ENCODE results near the gene MYO1D. TPM values are rescaled to one million over a fixed set of nuclear protein-coding genes. Genes with fewer than 3 reads are reported as not detected.

MYO1D gene
- total and polyA plus RNA-seq, 2 donors (not counting 3 experiments of a cell fraction or from before 2014, with no cell fraction given), result 37.8 to 85.5 TPM

GRCh38 chr17:32508926-32509325 is 368.0 kb downstream of the MYO1D start:
- H3K9ac ChIP-seq (replicated peaks; ENCODE audit: extremely low read depth, insufficient read depth, low read length), result no peak overlapping the region
- dilution Hi-C loops (cut with MboI; ENCODE audit: extremely low pct_ligation_motif_present, low sequenced_read_pairs) (no loop called here), intact Hi-C loops (cut with micrococcal nuclease) (no loop called here)
- DNase-seq (ENCODE audit: low read depth, low spot score) (no peak), FAIRE-seq (no peak)
- H4K20me1 ChIP-seq (replicated peaks; ENCODE audit: control insufficient read depth, extremely low read depth, insufficient read depth, low read length), result no peaks in the 10 kb centered on the region
- no peak overlapping the region for H3K4me2 ChIP-seq (ENCODE audit: insufficient read depth, low read length)
- H3K79me2 ChIP-seq (ENCODE audit: control insufficient read depth, insufficient read depth, low read length), result no peaks in the 10 kb centered on the region
- no TSS peak for BruUV-seq (replicated peaks)
- H3K36me3 ChIP-seq (ENCODE audit: control insufficient read depth in 2 of 2, extremely low read depth in 1 of 2, insufficient read depth in 2 of 2, low read length in 2 of 2), result no peaks in the 10 kb centered on the region
- H3K4me3 ChIP-seq (replicated peaks in 1 of 3; ENCODE audit: insufficient read depth in 1 of 3, low read depth in 1 of 3, low read length in 3 of 3), result no peak overlapping the region
- ChIA-PET CTCF (no interaction called here), POLR2A (no interaction called here)
- TF ChIP-seq GATA2 (IDR thresholded peaks at IDR 0.05; ENCODE audit: insufficient read depth, insufficient read length, low read depth, low read length), result no peak
- no peak for TF ChIP-seq MAX (IDR thresholded peaks at IDR 0.05; ENCODE audit: insufficient read depth, insufficient read length)
- TF ChIP-seq MYC (IDR thresholded peaks at IDR 0.05; ENCODE audit: low read depth, low read length), result no peak
- no peak for TF ChIP-seq JUN (IDR thresholded peaks at IDR 0.05; ENCODE audit: borderline replicate concordance, insufficient read depth, insufficient read length, low read depth)
- no peak for TF ChIP-seq FOS (IDR thresholded peaks at IDR 0.05; ENCODE audit: borderline replicate concordance, insufficient read depth, low read length)
- no peak for TF ChIP-seq POLR2AphosphoS5 (IDR thresholded peaks at IDR 0.05; ENCODE audit: insufficient read depth, low read depth, low read length)
- no peak for TF ChIP-seq EZH2 (IDR thresholded peaks at IDR 0.05; ENCODE audit: borderline replicate concordance, low read depth, low read length, severe bottlenecking)
- TF ChIP-seq CTCF (IDR thresholded peaks at IDR 0.05; ENCODE audit: extremely low read depth in 1 of 2, insufficient read depth in 1 of 2, low read depth in 1 of 2, low read length in 2 of 2), result no peak
- no peak for TF ChIP-seq POLR2A (IDR thresholded peaks at IDR 0.05; ENCODE audit: low read depth, low read length)
- H2AFZ ChIP-seq (ENCODE audit: low read depth, low read length), result no peak overlapping the region
- H3K9me1 ChIP-seq (replicated peaks; ENCODE audit: control insufficient read depth, extremely low read depth, insufficient read depth, low read length), result no peaks in the 10 kb centered on the region
- no peaks in the 10 kb centered on the region for H3K9me3 ChIP-seq (replicated peaks; ENCODE audit: control insufficient read depth, insufficient read depth, low read length)
- H3K27me3 ChIP-seq (ENCODE audit: control insufficient read depth in 2 of 2, insufficient read depth in 2 of 2, low read length in 2 of 2), result no peaks in the 10 kb centered on the region
- no peaks in the 10 kb centered on the region for H3K4me1 ChIP-seq (ENCODE audit: control insufficient read depth, extremely low read depth, insufficient read depth, low read length)
- no peak overlapping the region for H3K27ac ChIP-seq (ENCODE audit: insufficient read depth, low read depth, low read length)
